GM19328 (cell line): ENCODE results near the gene SLC26A2.
"Not testable (repeated sequence)": the region's sequence is repeated elsewhere in the genome, so short reads cannot be mapped to it uniquely, and the experiment has no call there.

Experiments
- ATAC-seq: cut with Tn5 transposase; IDR thresholded peaks from one replicate; pipeline ENCODE4 v1.9.1; 2021; ENCODE audit warnings: mild to moderate bottlenecking, moderate library complexity; ENCODE audit not compliant: unreplicated experiment

SLC26A2 gene

DNA sequence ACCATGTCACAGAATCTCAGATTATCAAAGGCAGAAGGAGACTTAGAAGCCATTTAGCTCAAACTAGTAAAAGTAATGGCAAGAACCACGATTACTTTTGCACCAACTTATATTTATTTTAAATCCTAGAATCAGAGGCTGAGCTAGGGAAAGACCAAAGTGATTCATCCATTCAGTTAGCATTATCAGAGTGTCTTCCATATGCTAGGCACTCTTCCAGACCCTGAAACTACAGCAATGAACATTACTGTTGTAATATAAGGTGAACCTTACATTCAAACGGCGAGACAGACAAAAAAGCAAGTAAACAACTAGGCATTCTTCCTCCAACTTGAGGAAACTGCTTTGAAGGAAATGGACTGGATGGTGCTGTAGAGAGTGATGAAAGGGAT lies 23.9 kb upstream of the SLC26A2 start:
- no peak for ATAC-seq

DNA sequence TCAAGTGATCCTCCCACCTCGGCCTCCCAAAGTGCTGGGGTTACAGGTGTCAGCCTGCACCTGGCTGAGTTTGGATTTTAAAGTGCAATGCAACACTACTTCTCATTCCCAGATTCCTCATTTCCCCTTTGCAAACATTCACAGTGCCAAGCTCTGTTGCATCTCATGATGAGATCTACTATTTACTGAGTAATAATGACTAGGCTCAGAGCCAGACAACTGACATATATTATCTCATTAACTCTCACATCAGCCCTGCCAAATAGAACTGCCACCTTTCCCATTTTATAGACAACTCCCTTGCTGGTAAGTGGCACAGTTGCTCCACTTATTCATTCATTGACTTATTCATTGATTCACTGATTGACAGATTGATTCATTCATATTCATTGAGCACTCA lies 22.9 kb upstream of the SLC26A2 start:
- ATAC-seq, result no peak

DNA sequence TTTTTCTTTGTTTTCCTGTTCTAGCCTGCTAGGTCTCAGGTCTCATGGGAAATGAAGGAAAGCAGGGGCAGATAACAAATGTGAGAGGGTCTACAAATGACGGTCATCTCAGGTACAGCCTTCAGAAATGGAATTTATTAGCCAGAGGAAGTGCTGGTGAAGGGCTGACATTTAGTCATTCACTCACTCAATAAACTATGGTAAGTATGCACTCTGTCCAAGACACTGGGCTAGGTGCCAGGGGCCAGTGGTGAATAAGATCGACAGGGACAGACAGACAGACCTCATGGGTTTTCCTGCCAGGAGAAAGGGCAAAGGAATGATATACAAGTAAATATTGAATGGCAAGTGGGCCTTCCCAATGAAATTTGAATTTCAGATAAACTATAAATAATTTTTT lies 22.3 kb upstream of the SLC26A2 start:
- no peak for ATAC-seq

DNA sequence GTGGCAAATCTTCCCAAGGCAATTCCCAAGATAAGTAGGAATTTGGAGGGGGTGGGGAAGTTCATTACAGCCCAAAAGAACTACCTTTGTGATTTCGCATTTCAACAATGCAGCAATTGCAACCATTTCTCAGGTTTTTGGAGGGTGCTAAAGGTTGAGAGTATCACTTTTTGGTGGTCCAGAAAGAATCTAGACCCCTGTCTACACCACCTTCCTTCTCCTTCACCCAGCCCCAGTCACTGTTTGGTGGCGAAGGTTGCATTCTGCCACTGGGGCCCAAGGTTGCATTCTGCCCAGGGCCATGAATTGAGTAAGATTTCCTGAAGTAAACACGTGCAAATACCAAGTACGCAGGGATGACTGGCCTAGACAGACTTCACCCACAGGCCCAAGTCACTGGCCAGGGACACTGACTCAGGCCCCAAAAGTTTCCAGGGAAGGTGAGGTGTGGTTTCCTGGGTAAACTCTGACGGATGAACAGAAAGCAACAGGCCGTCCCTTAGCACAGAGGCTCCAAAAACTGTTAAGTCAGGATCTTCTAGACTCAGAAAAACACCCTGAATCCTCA lies 21.7 kb upstream of the SLC26A2 start:
- ATAC-seq, result no peak

DNA sequence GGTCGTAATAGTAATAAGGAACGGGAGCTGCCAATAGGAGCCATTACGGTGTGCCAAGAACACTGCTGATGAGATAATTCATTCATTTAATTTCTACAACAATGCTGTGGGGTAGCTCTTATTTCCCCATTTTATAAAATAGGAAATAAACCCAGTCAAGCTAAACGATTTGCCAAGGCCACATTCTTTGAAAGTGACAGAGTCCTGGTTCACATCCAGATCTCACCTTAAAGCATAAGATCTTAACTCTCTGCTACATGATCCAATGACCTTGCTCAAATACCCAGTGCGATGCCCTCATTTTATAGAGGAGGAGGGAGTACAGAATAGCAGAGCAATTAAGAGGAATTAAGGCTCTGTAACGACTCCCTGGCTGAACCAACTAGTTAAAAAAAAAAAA lies 21.0 kb upstream of the SLC26A2 start:
- ATAC-seq, result no peak

DNA sequence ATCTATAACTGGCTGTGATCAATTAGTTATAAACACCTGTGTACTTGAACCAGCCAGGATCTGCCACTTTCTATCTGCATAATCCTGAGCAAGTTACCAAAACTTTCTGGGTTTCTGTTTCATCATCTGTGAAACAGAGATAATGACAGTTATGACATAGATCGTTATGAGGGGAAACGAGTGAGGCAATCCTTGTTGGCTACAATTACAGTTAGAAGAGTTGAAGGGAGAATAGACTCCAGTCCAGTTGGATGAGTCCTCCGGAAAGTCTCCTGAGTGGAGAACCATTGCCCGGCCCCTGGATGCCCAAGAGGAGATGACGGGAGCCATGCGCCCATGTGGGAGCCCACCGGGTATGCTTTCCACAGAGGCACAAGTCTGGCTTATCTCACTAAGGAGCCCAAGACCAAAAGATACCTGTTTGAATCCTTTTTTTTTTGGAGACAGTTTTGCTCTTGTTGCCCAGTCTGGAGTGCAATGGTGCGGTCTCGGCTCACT lies 20.4 kb upstream of the SLC26A2 start:
- no peak for ATAC-seq

DNA sequence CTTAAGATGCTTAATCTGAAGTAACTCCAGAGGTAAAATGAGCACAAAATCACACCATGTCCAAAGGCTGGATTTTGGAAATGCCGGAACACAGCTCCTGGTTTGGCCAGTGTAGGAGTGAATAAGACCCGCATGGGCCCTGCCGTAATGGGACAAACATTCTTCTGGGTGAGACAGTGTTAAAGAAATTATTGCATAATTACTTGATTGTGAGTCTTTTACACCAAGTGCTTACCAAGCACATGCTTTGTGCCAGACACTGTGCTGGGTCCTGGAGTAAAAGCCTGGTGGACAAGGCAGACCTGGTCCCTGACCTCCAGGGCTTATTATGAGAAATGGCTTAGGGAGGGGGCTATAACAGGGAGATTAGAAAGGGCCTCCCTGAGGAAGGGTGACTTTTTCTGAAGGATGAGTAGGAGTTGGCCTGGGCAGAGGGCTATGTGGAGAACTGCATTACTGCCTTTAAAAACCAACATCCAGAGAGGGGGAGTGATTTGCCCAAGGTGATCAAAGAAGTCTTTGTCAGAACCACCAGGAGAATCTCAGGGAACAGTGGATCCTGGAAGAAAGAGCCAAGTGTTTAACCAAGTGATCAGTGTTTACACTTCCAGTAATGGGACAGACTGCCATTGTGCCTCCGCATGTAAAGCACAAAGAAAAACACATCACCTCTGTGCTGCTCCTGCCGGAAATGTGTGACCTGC lies 19.5 kb upstream of the SLC26A2 start:
- ATAC-seq, result no peak

DNA sequence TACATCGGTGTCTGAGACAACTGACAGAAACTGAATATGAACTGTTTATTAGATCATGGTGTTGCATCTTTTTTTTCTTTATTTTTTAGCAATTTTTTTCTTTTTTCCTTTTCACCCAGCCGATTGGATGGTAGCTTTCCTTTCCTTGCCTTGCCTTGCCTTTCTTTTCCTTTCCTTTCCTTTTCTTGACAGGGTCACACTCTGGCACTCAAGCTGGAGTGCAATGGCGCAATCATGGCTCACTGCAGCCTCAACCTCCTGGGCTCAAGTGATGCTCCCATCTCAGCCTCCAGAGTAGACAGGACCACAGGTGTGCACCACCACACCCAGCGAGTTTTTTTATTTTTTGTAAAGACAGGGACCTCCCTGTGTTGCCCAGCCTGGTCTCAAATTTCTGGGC lies 18.8 kb upstream of the SLC26A2 start:
- no peak for ATAC-seq

DNA sequence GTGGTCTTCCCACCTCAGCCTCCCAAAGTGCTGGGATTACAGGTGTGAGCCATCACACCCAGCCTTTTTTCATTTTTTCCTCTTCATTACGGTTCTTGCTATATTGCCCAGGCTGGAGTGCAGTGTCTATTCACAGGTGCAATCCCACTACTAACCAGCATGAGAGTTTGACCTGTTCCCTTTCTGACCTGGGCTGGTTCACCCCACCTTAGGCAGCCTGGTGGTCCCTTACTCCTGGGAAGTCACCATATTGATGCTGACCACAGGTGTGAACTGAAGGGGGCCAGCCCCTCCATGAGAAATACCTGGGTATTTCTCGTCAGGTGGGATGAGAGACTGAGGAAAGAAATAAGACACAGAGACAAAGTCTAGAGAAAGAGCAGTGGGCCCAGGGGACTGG lies 18.4 kb upstream of the SLC26A2 start:
- ATAC-seq, result no peak

DNA sequence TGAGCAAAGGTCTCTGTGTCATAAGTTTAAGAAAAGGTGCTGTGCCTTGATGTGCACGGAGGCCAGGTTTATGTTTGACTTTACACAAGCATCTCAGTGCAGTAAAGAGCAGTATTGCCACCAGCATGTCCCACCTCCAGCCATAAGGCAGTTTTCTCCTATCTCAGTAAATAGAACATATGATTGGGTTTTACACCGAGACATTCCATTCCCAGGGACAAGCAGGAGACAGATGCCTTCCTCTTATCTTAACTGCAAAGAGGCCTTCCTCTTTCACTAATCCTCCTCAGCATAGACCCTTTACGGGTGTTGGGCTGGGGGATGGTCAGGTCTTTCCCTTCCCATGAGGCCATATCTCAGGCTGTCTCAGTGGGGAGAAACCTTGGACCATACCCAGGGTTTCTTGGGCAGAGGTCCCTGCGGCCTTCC lies 17.8 kb upstream of the SLC26A2 start:
- not testable (repeated sequence) for ATAC-seq

DNA sequence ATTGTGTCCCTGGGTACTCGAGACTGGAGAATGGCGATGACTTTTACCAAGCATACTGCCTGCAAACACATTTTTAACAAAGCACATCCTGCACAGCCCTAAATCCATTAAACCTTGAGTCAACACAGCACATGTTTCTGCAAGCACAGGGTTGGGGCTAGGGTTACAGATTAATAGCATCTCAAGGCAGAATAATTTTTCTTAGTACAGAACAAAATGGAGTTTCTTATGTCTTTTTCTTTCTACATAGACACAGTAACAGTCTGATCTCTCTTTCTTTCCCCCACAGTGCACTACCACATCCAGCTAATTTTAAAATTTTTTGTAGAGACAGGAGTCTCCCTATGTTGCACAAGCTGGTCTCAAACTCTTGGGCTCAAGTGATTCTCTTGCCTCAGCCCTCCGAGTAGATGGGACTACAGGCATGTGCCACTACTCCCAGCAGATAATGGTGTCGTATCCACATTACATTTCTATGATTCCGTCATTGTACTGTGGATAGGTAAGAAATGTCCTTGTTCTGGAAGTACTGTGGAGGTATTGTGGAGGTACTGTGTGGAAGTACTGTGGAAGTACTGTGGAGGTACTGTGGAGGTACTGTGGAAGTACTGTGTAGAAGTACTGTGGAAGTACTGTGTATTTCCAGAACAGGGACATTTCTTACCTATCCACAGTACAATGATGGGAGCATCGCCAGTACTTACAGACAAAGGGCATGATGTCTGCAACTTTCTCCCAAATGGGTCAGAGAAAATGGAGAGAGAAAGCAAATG lies 17.2 kb upstream of the SLC26A2 start:
- not testable (repeated sequence) for ATAC-seq

DNA sequence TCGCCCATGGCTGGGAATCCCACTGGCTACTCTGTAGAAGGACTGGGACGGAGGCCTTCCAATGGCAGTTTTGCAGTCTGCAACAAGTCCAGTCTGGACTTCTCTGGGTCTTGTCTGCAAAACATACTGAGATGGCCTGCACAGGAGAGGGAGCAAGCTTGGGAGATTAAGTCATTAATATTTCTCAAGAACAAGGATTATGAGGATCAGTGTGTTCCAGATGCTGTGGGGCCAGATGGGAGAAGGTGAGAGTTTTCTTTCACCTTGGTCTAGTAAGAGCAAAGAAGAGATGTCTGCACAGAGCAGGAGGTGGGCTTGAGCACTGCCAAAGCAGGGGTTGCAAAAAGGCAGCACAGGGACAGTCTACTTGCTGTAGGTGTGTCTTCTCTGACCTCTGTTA lies 15.9 kb upstream of the SLC26A2 start, which contains the start of gene PDE6A:
TSS of gene PDE6A (minus strand) at position 128 of the 400 bp plus-strand sequence. CDS start at position 8, 120 bp downstream.
- ATAC-seq, result no peak

DNA sequence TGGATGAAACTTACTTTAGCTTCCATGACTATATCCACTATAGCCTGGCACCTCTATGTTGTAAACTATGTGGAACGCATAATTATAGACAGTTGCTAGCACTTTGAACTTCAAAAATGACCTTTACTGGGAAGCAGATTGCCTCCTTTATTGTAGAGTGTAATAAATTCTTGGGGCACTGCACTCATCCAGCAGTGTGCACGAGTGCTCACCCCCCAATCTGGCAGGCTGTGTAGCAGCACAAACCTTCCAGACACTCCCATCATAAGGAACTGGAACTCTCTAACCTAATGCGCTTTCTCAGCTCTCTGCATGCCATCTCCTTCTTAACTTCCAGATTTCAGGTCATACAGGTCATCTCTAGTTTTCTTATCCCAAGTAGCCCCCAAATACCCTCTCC lies 14.4 kb upstream of the SLC26A2 start:
- ATAC-seq, result no peak

DNA sequence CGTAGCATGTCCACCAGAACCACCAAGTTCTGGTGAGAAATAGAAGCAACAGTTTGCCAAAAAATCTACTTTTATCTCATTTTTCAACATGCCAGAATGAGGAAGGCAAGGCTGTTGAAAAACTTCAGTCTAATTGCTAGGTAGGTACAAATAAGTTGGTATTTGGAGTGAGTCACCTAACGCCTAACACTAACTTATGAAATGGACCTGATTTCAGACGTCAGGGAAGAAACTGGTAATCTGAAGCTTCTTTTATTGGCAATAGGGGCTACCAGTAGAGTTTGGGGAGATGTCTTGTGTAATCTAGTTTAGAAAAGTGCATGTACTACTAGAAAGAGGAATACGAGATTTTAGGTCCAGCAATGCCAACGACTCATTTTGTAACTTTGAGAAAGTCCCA lies 11.6 kb upstream of the SLC26A2 start:
- ATAC-seq, result no peak

DNA sequence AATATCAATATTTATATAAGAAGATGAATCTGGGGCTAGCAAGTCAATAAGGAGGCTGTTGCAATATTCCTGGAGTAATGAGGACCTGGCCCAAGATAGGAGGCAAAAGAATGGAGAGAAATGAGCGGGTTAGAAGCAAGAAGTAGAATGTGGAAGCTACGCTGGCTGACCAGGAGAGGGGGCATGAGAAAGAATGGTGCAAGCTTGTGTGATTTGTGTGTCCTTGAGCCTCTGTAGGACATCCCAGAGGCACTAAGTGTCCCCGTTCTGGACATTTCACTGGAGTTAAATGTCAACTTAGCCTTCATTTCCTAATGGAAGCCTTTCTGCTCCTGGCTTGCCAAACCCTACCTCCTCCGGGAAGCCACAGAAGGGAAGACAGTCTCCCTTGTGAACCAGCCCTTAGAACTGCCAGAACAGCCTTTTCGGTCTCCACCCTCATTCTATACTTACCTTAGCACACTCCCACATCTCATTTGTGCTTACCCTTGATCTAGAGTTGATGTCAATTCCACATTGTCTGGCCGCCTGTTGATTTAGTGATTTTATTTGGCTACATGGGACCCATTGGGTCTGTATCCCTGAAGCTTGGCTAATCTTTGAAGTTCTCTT lies 9.3 kb upstream of the SLC26A2 start:
- no peak for ATAC-seq

DNA sequence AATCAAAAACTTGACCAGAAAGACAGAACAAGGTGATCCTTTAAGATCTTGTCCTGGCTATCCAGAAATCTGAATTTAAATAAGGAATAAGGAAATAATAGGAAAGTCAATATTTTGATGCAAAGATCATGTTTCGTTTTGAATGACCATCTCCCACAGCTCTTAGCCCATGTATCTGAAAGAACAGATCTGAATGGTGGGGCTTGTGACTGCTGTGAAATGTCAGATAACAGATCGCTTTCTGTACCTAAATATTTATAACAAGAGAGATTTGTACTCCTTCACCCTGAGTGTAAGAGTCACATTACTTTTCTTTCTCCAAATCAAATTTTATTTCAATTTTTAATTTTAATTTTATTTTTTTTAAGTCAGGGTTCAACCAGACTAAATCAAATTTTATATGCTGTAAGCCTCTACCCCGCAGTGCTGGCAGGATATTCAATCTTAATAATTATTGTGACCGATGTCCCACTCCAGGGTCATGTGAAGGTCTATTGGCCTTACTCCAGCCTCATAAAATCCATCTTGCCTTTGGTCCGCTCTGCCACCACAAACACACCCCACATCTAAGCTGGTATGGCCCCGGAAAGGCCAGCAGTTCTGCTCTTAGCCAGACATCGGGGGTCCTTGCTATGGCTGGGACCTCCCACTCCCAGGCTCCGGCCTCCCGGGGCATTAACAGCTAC lies 7.0 kb upstream of the SLC26A2 start:
- no peak for ATAC-seq

DNA sequence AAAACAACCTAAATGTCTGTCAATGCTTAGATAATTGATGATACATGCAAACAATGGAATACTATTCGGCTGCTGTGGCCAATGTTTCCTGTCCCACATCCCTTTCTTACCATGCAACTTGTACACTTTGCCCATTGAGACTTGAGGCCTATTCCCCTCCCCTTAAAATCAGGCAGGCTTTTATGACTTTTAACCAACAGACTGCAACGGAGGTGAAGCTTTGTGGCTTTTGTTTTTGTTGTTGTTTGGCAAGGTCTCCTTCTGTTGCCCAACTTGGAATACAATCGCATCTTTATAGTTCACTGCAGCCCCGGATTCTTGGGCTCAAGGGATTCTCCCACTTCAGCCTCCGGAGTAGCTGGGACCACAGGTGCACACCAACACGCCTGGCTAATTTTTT lies 5.8 kb upstream of the SLC26A2 start:
- no peak for ATAC-seq

DNA sequence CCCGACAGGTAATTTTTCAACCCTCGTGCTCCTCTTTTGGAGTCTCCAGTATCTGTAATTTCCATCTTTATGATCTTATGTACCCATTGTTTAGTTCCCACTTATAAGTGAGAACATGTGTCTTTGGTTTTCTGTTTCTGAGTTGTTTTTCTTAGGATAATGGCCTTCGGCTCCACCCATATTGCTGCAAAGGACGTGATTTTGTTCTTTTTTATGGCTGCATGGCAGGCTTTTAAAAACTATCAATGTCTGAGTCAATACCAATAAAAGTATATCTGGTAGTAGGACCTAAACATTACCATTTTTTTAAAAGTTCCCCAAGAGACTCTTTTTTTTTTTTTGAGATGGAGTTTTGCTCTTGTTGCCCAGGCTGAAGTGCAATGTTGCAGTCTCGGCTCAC lies 3.9 kb upstream of the SLC26A2 start:
- no peak for ATAC-seq

DNA sequence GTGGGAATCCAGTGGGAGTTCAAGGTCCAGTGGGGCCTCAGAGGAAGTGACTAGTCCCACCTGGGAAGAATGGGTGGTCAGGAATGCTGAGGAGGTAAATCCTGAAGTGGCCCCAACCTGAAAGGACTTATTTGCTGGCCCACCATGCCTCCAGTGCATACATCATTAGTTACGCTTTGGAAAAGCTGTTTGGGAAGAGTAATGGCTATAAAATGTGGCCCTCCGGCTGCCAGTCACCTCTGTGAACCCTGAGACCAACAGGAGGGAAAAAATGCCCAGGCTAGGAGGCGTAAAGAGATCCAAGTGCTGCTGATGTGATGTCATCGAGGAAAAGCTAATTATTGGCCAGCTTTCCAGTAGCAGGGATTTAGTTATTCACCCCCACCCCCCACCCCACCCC lies 2.7 kb upstream of the SLC26A2 start:
- no peak for ATAC-seq

DNA sequence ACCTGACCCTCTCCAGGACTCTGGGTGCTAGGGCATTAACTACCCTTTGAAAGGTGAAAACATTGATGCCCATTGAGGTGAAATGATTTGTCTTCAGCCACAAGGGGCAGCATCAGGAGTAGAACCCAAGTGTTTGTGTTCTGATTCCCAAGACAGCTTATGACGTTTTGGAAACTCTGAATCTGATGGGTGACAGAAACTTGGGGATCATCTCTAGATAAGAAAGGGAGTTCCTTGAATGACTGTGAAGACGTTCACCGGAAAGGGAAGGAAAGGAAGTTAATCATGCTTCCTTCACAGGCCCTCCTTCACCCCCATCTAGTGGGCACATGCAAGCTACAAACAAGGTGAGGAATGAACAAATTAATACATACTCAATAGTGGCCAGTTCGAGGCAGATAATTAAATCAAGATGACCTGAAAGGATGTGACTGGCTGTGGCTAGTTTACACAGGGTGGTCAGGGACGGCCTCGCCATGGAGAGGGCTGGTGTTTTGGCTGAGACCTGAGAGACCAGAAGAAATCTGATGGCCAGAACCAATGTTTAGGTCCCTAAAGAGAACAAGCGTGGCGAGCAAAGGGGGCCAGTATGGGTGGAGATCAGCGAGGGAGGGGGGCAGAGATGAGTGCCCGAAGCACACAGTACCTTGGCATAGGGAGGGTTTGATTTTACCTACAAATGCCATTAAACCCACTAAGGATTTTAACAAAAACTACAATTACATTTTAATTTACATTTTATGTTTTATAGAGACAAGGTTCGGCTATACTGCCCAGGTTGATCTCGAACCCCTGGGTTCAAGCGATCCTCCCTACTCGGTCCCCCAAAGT lies 937 bp upstream of the SLC26A2 start:
- ATAC-seq, result no peak
